MG63 (cell line): Measurements from ENCODE around the gene GAB4. TPM values are rescaled to one million over a fixed set of nuclear protein-coding genes. Genes with fewer than 3 reads are reported as not detected.
A peak's percentile ranks its signal among the peaks of the same experiment; 100 is the strongest.

Source experiments
- DNase-seq: peaks from one replicate; pipeline ENCODE4 v3.0.0-alpha.2; 2020
- H3K27me3 ChIP-seq: fragments of 250-450 bp; sonication (Bioruptor Pico); 2 replicates; pipeline ENCODE4 v1.5.1; 2020; ENCODE audit warnings: mild to moderate bottlenecking, moderate library complexity
- H3K36me3 ChIP-seq: fragments of 250-450 bp; sonication (Bioruptor Pico); 2 replicates; pipeline ENCODE4 v1.5.1; 2020; ENCODE audit warnings: mild to moderate bottlenecking, moderate library complexity
- H3K4me3 ChIP-seq: fragments of 250-450 bp; sonication (Bioruptor Pico); 2 replicates; pipeline ENCODE4 v1.5.1; 2020; ENCODE audit warnings: mild to moderate bottlenecking, moderate library complexity
- H3K9me3 ChIP-seq: fragments of 250-450 bp; sonication (Bioruptor Pico); 2 replicates; pipeline ENCODE4 v1.5.1; 2020; ENCODE audit warnings: mild to moderate bottlenecking, moderate library complexity
- total RNA-seq: library from RNA; depleted of rRNA; stranded (reverse); fragments of >200 nt; shearing (Covaris generic); gene quantifications from 2 replicates; pipeline ENCODE4 v1.2.3, GENCODE V29; 2014; ENCODE audit warnings: low replicate concordance

GAB4 gene
- total RNA-seq, 1 experiment from 2014 or later: not detected

DNA sequence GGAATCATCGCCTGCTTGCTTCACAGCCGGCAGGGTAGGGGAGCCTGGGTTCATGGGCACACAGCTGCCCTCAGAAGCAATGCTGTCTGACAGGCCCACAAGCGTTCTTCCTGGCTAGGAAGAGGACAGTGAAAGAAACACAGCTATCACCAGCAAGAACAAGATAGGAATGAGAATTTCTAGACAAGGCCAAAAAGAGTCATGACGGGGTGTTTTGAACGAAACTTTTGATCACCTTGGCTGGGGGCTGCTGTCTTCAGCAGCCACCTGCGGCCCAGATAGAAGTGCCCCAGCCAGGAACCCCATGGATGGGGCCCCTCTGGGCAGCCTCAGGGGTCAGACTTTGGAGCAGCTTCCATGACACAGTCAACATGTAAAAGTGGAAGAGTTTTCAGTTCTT lies 41.8 kb downstream of the GAB4 start:
- DNase-seq: no peak
- Histone ChIP-seq H3K36me3 (no peaks in the 10 kb centered on the region), H3K27me3 (no peaks in the 10 kb centered on the region), H3K4me3 (no peak overlapping the region), H3K9me3 (no peaks in the 10 kb centered on the region)

DNA sequence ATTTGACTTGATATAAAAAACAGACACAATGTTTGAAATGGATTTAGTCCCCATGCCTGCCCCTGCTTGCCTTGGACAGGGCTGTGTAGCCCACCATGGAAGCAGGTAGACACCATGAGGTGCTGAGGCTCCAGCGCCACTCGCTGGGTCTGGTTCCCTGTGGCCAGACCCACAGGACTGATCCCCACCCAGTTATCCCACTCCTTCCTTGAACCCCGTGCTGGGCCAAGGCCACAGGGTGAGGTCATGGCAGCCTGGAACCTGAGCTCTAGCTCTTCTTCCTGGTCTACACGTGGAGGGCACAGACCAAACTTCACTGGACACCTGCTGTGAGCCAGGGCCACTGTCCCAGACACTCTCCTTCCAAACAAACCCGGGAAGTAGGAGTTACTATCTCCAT lies 42.5 kb downstream of the GAB4 start:
- Histone ChIP-seq H3K9me3 (no peaks in the 10 kb centered on the region), H3K36me3 (no peaks in the 10 kb centered on the region), H3K27me3 (no peaks in the 10 kb centered on the region), H3K4me3 (no peak overlapping the region)
- no peak for DNase-seq

- no peaks in the 10 kb centered on the region for H3K27me3 ChIP-seq
- no peak for DNase-seq
- no peaks in the 10 kb centered on the region for H3K9me3 ChIP-seq
- no peak overlapping the region for H3K4me3 ChIP-seq
- H3K36me3 ChIP-seq: no peaks in the 10 kb centered on the region
Measured at GRCh38 chr22:16965083-16965482, 42.9 kb downstream of the GAB4 start.

GRCh38 chr22:16964366-16964765 lies 43.7 kb downstream of the GAB4 start:
- Histone ChIP-seq H3K9me3 (no peaks in the 10 kb centered on the region), H3K27me3 (no peaks in the 10 kb centered on the region)

DNA sequence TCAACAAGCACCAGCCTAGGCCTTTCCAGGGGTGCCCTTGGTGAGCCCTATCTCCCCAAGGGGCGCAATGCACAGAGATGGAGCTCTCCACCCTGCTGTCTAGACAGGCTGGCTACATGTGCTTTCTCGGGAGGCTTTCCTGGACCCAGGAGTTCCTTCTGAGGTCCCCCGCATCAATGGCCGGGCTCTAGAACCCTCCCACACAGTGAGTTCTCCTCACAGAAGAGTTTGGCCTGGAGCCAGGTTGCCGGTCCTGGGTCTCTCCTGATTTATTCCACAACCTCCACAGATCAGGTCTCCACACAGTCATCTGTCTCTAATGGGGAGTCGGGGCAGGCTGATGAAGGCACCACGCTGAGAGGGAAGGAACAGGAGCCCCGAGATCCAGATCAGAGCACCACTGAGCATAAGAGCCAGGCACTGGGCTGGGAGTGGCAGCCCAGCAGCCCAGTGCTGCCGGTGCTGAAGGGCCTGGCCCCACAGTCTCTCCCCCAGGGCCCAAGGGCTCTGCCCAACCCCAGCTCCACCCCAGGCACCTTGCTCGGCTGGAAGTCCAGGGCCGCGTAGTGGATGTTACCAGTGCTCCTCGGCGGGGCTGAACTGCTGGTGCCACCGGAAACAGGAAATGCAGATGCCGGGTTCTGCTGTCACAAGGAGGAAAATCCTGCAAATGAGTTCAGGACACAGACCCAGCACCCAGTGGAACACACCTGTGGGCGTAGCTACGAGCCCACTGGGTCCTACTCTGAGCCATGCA lies 44.7 kb downstream of the GAB4 start:
- Histone ChIP-seq H3K36me3 (no peaks in the 10 kb centered on the region), H3K4me3 (no peak overlapping the region), H3K27me3 (no peaks in the 10 kb centered on the region), H3K9me3 (no peaks in the 10 kb centered on the region)
- DNase-seq: no peak

More at GRCh38 chr22:16964366-16964765, 43.7 kb downstream of the GAB4 start:
- Histone ChIP-seq H3K36me3 (no peaks in the 10 kb centered on the region), H3K4me3 (no peak overlapping the region)
- no peak for DNase-seq

GRCh38 chr22:16962501-16962900 lies 45.5 kb downstream of the GAB4 start:
- no peak for DNase-seq

GRCh38 chr22:16961477-16962186 lies 46.4 kb downstream of the GAB4 start:
- Histone ChIP-seq H3K27me3 (no peaks in the 10 kb centered on the region), H3K9me3 (no peaks in the 10 kb centered on the region), H3K4me3 (no peak overlapping the region), H3K36me3 (no peaks in the 10 kb centered on the region)
- no peak for DNase-seq

More at GRCh38 chr22:16962501-16962900, 45.5 kb downstream of the GAB4 start:
- H3K4me3 ChIP-seq: no peak overlapping the region
- H3K36me3 ChIP-seq: no peaks in the 10 kb centered on the region
- no peaks in the 10 kb centered on the region for H3K27me3 ChIP-seq
- H3K9me3 ChIP-seq: no peaks in the 10 kb centered on the region

- no peaks in the 10 kb centered on the region for H3K27me3 ChIP-seq
- H3K9me3 ChIP-seq: no peaks in the 10 kb centered on the region
- no peaks in the 10 kb centered on the region for H3K36me3 ChIP-seq
- H3K4me3 ChIP-seq: no peak overlapping the region
- DNase-seq: no peak
Measured at GRCh38 chr22:16960884-16961249, 47.2 kb downstream of the GAB4 start.

DNA sequence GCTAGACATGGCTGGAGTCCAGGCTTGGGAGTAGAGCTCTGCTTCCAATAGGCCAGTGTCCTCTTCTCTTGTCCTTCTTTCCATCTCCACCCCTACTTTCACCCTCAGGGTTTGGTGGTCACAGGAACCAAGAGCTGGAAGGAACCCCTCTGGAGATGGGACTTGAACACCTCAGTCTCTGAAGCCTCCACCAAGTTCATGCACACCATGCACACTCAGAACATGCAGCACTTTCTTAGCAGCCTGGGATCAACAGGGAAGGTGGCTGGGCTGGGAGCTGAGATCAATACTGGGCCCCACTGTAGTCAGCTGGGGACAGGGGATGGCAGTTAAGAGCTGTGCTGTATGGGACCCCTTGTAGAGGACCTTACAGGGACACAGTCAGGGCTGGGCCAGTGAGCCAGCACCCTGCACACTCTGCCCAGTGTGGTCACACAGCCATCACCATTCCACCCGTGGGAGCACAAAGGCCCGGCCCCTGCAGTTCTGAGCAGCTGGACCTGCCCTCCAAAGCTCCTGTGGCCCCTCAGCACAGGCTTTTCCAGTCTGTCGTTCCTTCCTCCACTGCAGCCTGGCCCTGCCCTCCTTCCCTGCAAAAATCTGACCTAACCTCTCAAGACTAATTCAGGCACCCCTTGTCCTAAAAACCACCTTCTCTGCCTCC lies 47.7 kb downstream of the GAB4 start:
- H3K27me3 ChIP-seq: no peaks in the 10 kb centered on the region
- H3K9me3 ChIP-seq: no peaks in the 10 kb centered on the region
- no peaks in the 10 kb centered on the region for H3K36me3 ChIP-seq
- no peak for DNase-seq
- H3K4me3 ChIP-seq: no peak overlapping the region

DNA sequence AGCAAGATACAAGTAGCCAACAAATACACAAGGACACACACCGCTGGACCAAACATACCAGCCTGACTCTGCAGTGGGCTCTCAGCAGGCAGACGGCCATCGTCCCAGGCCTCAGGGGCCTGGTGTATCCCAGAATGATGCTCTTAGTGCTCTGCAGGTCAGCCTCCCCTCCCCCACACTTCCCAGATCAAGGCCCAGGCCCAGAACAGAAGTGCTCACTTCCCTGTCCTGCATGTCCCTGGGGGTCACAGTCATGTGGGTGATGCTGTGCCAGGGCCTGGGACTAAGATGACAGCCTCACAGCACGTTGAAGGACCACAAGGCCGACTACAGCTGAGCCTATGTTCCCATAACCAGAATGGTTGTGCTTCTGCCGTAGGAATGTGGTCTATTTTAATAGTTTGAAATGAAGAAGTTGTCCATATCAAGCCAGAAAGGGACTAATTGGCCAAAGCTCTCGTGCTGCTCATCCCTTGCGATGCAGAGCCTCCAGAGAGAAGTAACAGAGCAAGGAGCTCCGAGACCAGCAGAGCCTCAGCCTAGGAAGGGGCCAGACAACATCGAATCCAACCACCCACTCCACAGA lies 48.6 kb downstream of the GAB4 start:
- H3K4me3 ChIP-seq: no peak overlapping the region
- H3K9me3 ChIP-seq: no peaks in the 10 kb centered on the region
- no peak for DNase-seq
- no peaks in the 10 kb centered on the region for H3K27me3 ChIP-seq
- H3K36me3 ChIP-seq: no peaks in the 10 kb centered on the region

GRCh38 chr22:16958475-16958874 lies 49.5 kb downstream of the GAB4 start:
- no peaks in the 10 kb centered on the region for H3K27me3 ChIP-seq
- DNase-seq: no peak
- H3K36me3 ChIP-seq: no peaks in the 10 kb centered on the region
- no peak overlapping the region for H3K4me3 ChIP-seq
- no peaks in the 10 kb centered on the region for H3K9me3 ChIP-seq

- Histone ChIP-seq H3K36me3 (no peaks in the 10 kb centered on the region), H3K9me3 (no peaks in the 10 kb centered on the region), H3K27me3 (no peaks in the 10 kb centered on the region), H3K4me3 (no peak overlapping the region)
- no peak for DNase-seq
Measured at GRCh38 chr22:16957781-16958180, 50.2 kb downstream of the GAB4 start.

DNA sequence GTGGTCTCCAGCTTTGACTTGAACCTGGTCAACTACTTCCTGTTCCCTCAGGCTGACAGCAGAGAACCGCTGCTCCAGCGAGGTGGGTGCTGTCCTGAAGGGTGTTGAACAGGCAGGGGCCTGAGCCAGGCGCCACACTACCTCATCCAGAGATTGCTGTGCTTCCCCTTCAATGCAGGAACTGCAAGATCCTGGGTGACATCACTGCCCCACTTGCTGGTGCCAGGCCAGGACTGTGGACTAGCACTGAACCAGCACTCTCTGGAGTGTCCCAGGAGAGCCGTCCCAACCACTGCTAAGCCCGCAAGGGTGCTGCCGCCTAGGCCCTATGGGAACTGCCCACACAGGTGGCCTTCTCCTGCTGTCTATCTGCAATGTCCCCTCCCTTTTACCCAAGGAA lies 51.7 kb downstream of the GAB4 start:
- Histone ChIP-seq H3K9me3 (no peaks in the 10 kb centered on the region), H3K4me3 (no peak overlapping the region), H3K36me3 (no peaks in the 10 kb centered on the region), H3K27me3 (no peaks in the 10 kb centered on the region)
- peak; percentile 10 for DNase-seq

DNA sequence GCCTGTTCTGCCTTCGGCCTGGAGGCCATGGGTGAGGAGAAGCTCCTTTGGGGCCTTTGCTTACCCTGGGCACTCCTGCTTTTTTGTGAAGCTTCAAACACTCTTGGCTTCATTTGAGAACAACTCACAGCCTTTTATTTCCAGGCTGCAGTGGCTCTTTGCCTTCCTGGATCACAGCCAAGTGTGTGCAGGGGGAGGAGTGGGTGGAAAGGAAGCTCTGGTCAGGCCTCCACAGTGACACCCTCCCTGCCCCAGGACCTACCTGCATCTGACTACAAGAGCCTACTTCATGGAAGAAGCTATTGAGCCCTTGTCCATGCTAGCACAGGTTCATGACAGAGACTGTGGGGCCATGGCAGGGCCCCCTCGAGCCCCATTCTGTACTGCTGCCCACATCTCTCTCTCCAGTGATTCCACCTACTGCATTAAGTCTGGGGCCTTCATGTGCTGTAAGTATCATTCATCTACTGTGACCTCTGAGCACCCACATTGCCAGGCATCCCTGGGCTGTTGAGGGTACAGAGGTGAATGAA lies 52.3 kb downstream of the GAB4 start:
- Histone ChIP-seq H3K36me3 (no peaks in the 10 kb centered on the region), H3K4me3 (no peak overlapping the region), H3K9me3 (no peaks in the 10 kb centered on the region), H3K27me3 (no peaks in the 10 kb centered on the region)
- peak; percentile 60 for DNase-seq

DNA sequence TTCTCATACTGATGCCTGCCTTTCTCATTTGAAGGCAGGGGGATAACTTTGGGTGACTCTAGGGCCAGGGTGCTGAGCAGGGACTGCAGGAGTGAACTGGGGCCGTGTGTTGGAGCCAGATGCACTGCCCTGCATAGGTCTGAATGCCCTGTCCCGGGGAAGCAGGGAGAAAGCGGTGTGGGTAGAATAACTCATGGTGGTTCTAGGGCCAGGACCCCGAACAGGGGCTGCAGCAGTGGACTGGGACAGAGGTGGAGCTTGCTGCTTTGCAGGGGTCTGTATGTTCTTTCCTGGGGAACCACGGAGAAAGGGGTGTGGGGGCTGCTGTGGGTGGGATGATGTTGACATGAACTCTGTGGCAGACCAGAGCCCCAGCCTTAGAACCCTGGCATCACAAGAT lies 52.9 kb downstream of the GAB4 start:
- no peak for DNase-seq
- Histone ChIP-seq H3K36me3 (no peaks in the 10 kb centered on the region), H3K4me3 (no peak overlapping the region), H3K27me3 (no peaks in the 10 kb centered on the region), H3K9me3 (no peaks in the 10 kb centered on the region)

DNA sequence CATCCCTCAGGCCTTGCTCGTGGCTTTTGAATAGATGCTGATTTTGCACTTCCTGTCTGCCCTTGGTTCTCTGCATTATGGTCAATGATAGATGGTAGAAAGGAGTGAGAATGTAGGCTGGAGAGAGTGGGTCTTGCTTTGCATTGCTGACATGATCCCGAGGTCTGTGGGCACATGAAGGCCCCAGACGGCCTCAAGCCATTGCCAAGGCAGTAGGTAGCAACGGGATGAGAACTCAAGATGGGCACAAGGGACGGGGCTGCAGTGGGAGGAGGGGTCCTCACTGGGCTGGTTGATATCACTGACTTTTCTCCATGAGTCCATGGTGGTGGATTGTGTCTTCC lies 54.0 kb downstream of the GAB4 start:
- Histone ChIP-seq H3K36me3 (no peaks in the 10 kb centered on the region), H3K9me3 (no peaks in the 10 kb centered on the region), H3K4me3 (no peak overlapping the region), H3K27me3 (no peaks in the 10 kb centered on the region)
- no peak for DNase-seq
